ENCODE measurements around the gene CCN6.

Gene CCN6

GRCh38 chr6:112040956-112041355 is 12.9 kb upstream of the CCN6 start:
- no peaks in the 10 kb centered on the region for H3K79me2 ChIP-seq (ENCODE audit: insufficient read depth, low read depth)
- H3K27ac ChIP-seq = no peak overlapping the region

GRCh38 chr6:112041535-112041934 is 12.4 kb upstream of the CCN6 start:
- Histone ChIP-seq H3K27me3 (ENCODE audit: insufficient read depth, low read depth) (no peaks in the 10 kb centered on the region), H3K36me3 (ENCODE audit: insufficient read depth) (no peaks in the 10 kb centered on the region), H3K4me1 (ENCODE audit: low read depth, poor library complexity, severe bottlenecking) (peaks cover 4% of the 10 kb centered on the region), H4K20me1 (ENCODE audit: insufficient read depth) (no peaks in the 10 kb centered on the region), H3K4me3 (IDR thresholded peaks at IDR 0.05; ENCODE audit: insufficient read depth, low read depth, low read length) (no peak overlapping the region), H2AFZ (ENCODE audit: low read depth) (no peak overlapping the region), H3K9ac (no peak overlapping the region), H3K79me2 (ENCODE audit: insufficient read depth, low read depth) (no peaks in the 10 kb centered on the region), H3K27ac (no peak overlapping the region), H3K4me2 (no peak overlapping the region)
- TF ChIP-seq, protein P1, sequence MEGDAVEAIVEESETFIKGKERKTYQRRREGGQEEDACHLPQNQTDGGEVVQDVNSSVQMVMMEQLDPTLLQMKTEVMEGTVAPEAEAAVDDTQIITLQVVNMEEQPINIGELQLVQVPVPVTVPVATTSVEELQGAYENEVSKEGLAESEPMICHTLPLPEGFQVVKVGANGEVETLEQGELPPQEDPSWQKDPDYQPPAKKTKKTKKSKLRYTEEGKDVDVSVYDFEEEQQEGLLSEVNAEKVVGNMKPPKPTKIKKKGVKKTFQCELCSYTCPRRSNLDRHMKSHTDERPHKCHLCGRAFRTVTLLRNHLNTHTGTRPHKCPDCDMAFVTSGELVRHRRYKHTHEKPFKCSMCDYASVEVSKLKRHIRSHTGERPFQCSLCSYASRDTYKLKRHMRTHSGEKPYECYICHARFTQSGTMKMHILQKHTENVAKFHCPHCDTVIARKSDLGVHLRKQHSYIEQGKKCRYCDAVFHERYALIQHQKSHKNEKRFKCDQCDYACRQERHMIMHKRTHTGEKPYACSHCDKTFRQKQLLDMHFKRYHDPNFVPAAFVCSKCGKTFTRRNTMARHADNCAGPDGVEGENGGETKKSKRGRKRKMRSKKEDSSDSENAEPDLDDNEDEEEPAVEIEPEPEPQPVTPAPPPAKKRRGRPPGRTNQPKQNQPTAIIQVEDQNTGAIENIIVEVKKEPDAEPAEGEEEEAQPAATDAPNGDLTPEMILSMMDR (conservative IDR thresholded peaks at IDR 0.05; ENCODE audit: low read depth, low read length) = no peak

More at GRCh38 chr6:112040956-112041355, 12.9 kb upstream of the CCN6 start:
- TF ChIP-seq, protein P1 (conservative IDR thresholded peaks at IDR 0.05; ENCODE audit: low read depth, low read length) = no peak
- Histone ChIP-seq H3K4me3 (IDR thresholded peaks at IDR 0.05; ENCODE audit: insufficient read depth, low read depth, low read length) (no peak overlapping the region), H4K20me1 (ENCODE audit: insufficient read depth) (no peaks in the 10 kb centered on the region), H3K4me2 (no peak overlapping the region), H2AFZ (ENCODE audit: low read depth) (no peak overlapping the region), H3K9ac (no peak overlapping the region), H3K27me3 (ENCODE audit: insufficient read depth, low read depth) (no peaks in the 10 kb centered on the region), H3K36me3 (ENCODE audit: insufficient read depth) (no peaks in the 10 kb centered on the region), H3K4me1 (ENCODE audit: low read depth, poor library complexity, severe bottlenecking) (peaks cover 4% of the 10 kb centered on the region)

DNA sequence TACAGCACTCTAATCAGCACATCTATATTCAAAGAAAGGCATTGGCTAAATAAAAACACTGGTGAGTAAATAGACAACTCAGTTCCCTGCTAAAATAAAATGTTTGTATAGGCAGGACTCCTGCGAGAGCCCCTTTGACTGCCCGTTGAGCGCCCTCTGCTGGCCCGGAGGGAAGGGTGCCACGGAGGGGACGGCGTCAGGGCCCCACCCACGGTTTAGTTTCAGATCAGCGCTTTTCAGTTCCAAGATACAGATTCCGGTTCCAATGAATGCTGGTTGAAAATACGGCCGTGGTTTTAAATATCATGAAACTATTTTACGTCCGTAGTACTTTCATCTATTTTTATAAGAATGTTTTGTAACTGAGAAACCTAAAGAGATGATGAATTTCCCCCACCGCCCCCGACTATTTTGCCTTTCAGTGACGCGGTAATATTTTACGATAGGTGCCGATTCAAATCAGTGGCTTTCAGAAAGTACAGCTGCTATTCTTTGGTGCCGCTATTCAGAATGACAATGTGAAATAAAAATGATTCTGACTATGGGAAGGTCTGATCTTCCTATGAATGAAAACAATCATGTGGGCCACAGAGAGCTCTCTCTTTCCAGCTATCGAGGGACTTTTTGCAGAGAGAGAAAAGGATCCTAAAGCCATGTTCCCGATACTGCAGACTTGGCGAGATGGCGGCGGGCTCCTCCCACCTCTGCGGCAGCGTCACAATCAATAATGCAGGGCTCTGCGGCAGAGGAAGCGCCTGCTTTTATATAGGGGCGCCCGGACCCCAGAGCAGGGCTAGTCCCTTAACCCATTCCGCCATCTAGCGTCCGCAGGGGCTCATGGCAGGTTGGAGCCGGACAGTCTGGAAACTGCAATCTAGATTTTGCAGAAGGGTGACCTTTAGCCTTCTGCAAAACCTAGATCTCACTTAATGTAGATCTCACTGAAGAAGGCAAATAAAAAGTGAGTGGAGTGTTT is 10.6 kb upstream of the CCN6 start:
- H2AFZ ChIP-seq (ENCODE audit: low read depth) = peak overlapping the region; percentile 93
- no peaks in the 10 kb centered on the region for H3K36me3 ChIP-seq (ENCODE audit: insufficient read depth)
- peak overlapping the region; percentile 81 for H3K27ac ChIP-seq
- no peaks in the 10 kb centered on the region for H4K20me1 ChIP-seq (ENCODE audit: insufficient read depth)
- TF ChIP-seq, protein P1 (conservative IDR thresholded peaks at IDR 0.05; ENCODE audit: low read depth, low read length) = peak; percentile 69
- peak overlapping the region; percentile 67 for H3K4me2 ChIP-seq
- H3K4me1 ChIP-seq (ENCODE audit: low read depth, poor library complexity, severe bottlenecking) = peaks cover 4% of the 10 kb centered on the region
- no peak overlapping the region for H3K4me3 ChIP-seq (IDR thresholded peaks at IDR 0.05; ENCODE audit: insufficient read depth, low read depth, low read length)
- peak overlapping the region; percentile 71; the same call in 1 of the 2 replicates for H3K9ac ChIP-seq
- no peaks in the 10 kb centered on the region for H3K27me3 ChIP-seq (ENCODE audit: insufficient read depth, low read depth)
- H3K79me2 ChIP-seq (ENCODE audit: insufficient read depth, low read depth) = no peaks in the 10 kb centered on the region

- no peaks in the 10 kb centered on the region for H3K79me2 ChIP-seq (ENCODE audit: insufficient read depth, low read depth)
- no peak overlapping the region for H3K9ac ChIP-seq
- no peaks in the 10 kb centered on the region for H4K20me1 ChIP-seq (ENCODE audit: insufficient read depth)
- H3K36me3 ChIP-seq (ENCODE audit: insufficient read depth) = no peaks in the 10 kb centered on the region
- no peak overlapping the region for H3K4me2 ChIP-seq
- H3K4me3 ChIP-seq (IDR thresholded peaks at IDR 0.05; ENCODE audit: insufficient read depth, low read depth, low read length) = no peak overlapping the region
- H3K27ac ChIP-seq = no peak overlapping the region
- no peaks in the 10 kb centered on the region for H3K27me3 ChIP-seq (ENCODE audit: insufficient read depth, low read depth)
- H2AFZ ChIP-seq (ENCODE audit: low read depth) = no peak overlapping the region
- TF ChIP-seq, protein P1 (conservative IDR thresholded peaks at IDR 0.05; ENCODE audit: low read depth, low read length) = no peak
- peaks cover 4% of the 10 kb centered on the region for H3K4me1 ChIP-seq (ENCODE audit: low read depth, poor library complexity, severe bottlenecking)
These were observed 9.7 kb upstream of the CCN6 start for GRCh38 chr6:112044196-112044595.
